ENCODE results near the gene MLH3.

MLH3 gene

DNA sequence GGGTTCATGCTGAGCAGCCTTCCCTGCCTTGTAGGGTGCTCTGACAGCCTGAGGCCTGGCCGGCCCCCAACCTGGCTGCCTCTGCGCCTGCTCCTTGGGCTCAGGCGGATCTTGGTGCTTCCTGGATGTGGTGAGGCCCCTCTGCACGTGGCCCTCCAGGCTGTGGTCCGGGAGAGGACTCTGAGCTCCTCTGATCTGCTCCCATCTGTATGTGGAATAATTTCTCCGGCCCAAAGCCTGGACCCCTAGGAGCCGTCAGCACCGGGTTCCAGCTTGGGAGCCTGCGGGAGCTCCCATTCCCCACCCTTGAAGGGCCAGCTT is 69.8 kb downstream of the MLH3 start:
- FAIRE-seq (no peak), DNase-seq (ENCODE audit: insufficient read length, low spot score) (no peak)
- TF ChIP-seq, protein P1, sequence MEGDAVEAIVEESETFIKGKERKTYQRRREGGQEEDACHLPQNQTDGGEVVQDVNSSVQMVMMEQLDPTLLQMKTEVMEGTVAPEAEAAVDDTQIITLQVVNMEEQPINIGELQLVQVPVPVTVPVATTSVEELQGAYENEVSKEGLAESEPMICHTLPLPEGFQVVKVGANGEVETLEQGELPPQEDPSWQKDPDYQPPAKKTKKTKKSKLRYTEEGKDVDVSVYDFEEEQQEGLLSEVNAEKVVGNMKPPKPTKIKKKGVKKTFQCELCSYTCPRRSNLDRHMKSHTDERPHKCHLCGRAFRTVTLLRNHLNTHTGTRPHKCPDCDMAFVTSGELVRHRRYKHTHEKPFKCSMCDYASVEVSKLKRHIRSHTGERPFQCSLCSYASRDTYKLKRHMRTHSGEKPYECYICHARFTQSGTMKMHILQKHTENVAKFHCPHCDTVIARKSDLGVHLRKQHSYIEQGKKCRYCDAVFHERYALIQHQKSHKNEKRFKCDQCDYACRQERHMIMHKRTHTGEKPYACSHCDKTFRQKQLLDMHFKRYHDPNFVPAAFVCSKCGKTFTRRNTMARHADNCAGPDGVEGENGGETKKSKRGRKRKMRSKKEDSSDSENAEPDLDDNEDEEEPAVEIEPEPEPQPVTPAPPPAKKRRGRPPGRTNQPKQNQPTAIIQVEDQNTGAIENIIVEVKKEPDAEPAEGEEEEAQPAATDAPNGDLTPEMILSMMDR (IDR thresholded peaks at IDR 0.05; ENCODE audit: insufficient read depth, missing control alignments), result no peak

DNA sequence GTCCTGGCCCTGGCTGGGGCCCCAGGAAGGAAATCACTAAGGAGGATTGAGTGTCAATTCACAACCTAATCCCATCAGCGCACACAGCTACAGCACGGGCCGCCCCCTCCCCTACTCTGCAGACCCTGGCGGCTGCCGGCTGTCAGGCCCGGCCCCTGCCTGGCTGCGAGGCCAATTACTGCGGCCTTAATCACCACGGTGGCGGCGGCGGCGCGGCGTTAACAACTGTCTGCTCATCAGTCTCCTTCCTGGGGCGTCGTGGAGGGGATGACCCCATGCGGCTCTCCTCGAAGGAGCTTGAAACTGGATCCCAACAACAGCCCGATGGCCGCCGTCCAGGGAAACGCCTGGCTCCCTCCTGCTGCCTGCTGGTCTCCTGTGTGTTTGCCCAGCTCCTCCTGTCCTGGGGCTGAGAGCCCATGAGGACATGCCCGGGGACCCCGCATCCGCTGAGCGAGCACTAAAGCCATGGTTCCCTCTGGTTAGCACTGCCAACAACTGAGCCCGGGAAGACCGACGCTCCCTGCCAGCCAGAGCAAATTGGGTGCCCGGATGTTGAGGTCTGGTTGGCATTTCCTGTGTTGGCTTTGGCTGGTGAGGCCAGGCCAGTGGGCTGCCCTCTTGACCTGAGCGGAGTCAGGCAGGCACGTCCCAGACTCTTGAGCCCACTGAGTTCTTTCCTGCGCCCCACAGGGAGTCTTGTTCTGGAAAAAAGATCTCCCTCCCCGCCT is 70.4 kb downstream of the MLH3 start:
- TF ChIP-seq, protein P1 (IDR thresholded peaks at IDR 0.05; ENCODE audit: insufficient read depth, missing control alignments), result no peak
- FAIRE-seq, result no peak
- no peak for DNase-seq (ENCODE audit: insufficient read length, low spot score)

DNA sequence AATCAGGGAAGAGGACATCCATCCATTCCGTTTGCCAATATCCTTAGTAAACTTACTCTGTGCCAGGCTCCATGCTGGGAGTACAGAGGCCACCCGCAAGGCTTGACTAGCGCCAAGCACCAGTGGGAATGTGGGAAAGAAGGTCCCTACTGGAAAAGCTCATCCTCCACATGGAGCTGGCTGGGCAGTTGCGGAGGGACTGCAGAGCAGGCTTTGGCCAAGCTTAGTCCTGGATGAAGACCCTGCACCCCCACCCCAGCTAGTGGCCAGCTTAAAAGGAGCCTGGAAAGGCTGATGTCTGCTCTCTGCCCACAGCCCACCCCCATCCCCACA is 70.9 kb downstream of the MLH3 start:
- TF ChIP-seq, protein P1 (IDR thresholded peaks at IDR 0.05; ENCODE audit: insufficient read depth, missing control alignments), result no peak
- FAIRE-seq, result no peak
- no peak for DNase-seq (ENCODE audit: insufficient read length, low spot score)

DNA sequence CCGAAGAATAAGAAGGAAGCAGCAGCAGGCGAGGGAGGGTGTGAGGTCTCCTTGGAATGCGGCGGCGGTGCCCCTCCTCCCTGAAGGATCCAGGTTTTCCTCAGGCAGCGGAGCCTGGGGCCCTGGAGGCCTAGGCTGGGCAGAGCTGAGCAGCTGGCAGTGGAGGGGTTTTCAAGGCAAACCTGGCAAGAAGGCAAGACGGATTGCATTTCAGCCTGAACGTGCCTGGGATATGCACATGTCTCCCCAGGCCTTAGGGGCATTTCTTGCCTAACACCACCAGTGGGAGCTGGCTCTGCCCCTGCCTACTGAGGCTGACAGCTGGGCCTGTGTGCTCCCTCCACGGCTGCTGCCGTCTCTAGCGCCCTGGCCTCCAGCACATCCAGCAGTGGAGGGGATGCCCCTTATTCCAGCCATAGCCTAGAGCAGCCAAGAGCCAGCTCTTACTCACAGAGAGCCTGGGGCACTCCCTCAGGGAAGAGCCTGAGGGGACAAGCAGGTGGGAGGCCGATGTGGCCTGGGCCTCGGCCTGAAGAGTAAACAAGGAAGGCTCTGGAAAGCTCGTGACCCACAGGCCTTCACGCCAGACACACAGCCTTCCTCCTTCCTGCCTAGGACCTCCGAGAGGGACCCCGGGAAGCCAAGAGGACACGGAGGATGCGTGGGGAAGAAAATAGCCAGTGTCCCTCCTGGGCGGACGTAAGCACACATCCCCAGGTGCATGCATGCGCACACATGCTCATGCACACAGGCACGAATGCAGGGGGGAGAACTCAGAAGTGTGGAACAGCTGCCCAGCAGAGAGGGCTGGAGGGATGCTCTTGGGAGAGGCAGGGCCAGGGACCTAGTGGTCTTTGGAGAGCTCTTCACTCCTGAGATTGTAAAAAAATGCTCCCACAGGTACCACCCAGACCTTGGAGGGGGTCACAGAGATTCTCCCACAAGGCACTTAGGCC is 71.5 kb downstream of the MLH3 start:
- FAIRE-seq (no peak), DNase-seq (ENCODE audit: insufficient read length, low spot score) (no peak)
- TF ChIP-seq, protein P1 (IDR thresholded peaks at IDR 0.05; ENCODE audit: insufficient read depth, missing control alignments), result peak; percentile 11

DNA sequence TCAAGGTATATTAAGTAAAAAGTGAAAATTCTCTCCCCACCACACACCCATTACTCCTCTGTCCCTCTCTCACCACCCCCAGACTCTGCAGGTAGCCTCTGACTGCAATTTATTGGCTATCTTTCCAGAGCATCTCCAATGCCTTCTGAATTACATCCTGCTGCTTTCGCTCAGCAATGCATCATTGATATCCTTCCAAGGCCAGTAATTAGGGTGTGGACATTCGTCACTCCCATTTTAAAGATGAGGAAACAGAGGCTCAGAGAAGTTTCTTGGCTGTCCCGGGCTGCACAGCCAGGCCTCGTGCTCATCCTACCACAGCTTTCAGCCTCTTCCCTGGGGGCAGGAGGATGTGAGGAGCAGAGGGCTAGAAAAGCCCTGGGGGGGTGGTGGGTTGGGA is 72.2 kb downstream of the MLH3 start:
- FAIRE-seq (no peak), DNase-seq (ENCODE audit: insufficient read length, low spot score) (no peak)
- TF ChIP-seq, protein P1 (IDR thresholded peaks at IDR 0.05; ENCODE audit: insufficient read depth, missing control alignments), result no peak

DNA sequence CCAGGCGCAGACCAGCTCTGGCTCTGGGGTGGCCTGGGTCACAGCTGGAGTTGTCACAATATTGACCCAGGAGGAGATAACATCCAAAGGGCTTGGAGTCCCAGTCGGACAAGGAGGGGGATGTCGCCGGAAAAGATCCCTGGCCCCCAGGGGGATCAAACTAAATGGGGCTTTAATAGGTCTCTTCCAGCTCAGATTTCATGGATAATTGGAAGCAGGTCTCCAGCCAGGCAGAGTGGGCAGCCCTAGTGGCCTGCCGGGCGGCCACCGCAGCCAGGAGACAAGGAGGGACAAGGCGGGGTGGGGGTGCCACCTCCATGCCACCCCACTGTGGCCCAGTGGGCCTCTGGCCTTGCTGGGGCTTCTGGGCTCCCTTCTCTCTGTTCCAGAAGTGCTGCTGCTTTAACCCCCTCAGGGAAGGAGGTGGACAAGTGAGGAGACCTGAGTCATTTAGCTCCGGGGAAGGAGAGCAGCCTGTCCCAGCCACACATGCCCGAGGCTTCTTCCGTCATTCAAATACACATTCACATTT is 72.8 kb downstream of the MLH3 start:
- TF ChIP-seq, protein P1 (IDR thresholded peaks at IDR 0.05; ENCODE audit: insufficient read depth, missing control alignments), result no peak
- FAIRE-seq (no peak), DNase-seq (ENCODE audit: insufficient read length, low spot score) (no peak)
